ENCODE results near the gene COMT. TPM values are rescaled to one million over a fixed set of nuclear protein-coding genes. Genes with fewer than 3 reads are reported as not detected.

Gene COMT
- total RNA-seq, 4 donors from 2014 or later, result 154 to 255 (median 223) TPM

GRCh38 chr22:20000246-20001081 lies 58.9 kb downstream of the COMT start:
- Histone ChIP-seq H3K27ac (no peak overlapping the region), H3K36me3 (no peaks in the 10 kb centered on the region), H3K27me3 (no peaks in the 10 kb centered on the region), H3K4me1 (peaks cover 10 to 24% of the 10 kb centered on the region in 2 donors), H3K4me3 (no peak overlapping the region), H3K9me3 (no peaks in the 10 kb centered on the region)
- in situ Hi-C loops (cut with MboI; ENCODE audit: low sequenced_read_pairs in 4 of 4), result no loop called here
- ATAC-seq (no peak), DNase-seq (no peak)
- TF ChIP-seq CTCF (IDR thresholded peaks at IDR 0.05 in 4 of 5, conservative IDR thresholded peaks at IDR 0.05 in 1 of 5) (no peak), POLR2A (IDR thresholded peaks at IDR 0.05) (no peak)
- intact Hi-C loops (cut with DNase I; ENCODE audit: low total_unique reads), result no loop called here

- Histone ChIP-seq H3K4me3 (no peak overlapping the region), H3K36me3 (no peaks in the 10 kb centered on the region), H3K27me3 (no peaks in the 10 kb centered on the region), H3K27ac (no peak overlapping the region), H3K9me3 (no peaks in the 10 kb centered on the region), H3K4me1 (peaks cover 10 to 19% of the 10 kb centered on the region in 2 donors)
- no peak for TF ChIP-seq POLR2A (IDR thresholded peaks at IDR 0.05)
- no peak for TF ChIP-seq CTCF (IDR thresholded peaks at IDR 0.05 in 4 of 5, conservative IDR thresholded peaks at IDR 0.05 in 1 of 5)
- in situ Hi-C loops (cut with MboI; ENCODE audit: low sequenced_read_pairs in 4 of 4) (no loop called here), intact Hi-C loops (cut with DNase I; ENCODE audit: low total_unique reads) (no loop called here)
- no peak for DNase-seq
- ATAC-seq, result no peak
These were observed 59.6 kb downstream of the COMT start for GRCh38 chr22:20001082-20001638.

GRCh38 chr22:20002128-20002527 lies 60.6 kb downstream of the COMT start:
- Histone ChIP-seq H3K4me3 (no peak overlapping the region), H3K27ac (no peak overlapping the region), H3K36me3 (no peaks in the 10 kb centered on the region), H3K4me1 (peaks cover 10 to 19% of the 10 kb centered on the region in 2 donors), H3K27me3 (no peaks in the 10 kb centered on the region), H3K9me3 (no peaks in the 10 kb centered on the region)
- ATAC-seq (no peak), DNase-seq (no peak)
- in situ Hi-C loops (cut with MboI; ENCODE audit: low sequenced_read_pairs in 4 of 4), result no loop called here
- TF ChIP-seq CTCF (IDR thresholded peaks at IDR 0.05 in 4 of 5, conservative IDR thresholded peaks at IDR 0.05 in 1 of 5), result no peak
- intact Hi-C loops (cut with DNase I; ENCODE audit: low total_unique reads), result no loop called here

GRCh38 chr22:20002636-20003035 lies 61.1 kb downstream of the COMT start:
- H3K9me3 ChIP-seq, result no peaks in the 10 kb centered on the region
- no peak for ATAC-seq
- TF ChIP-seq CTCF (IDR thresholded peaks at IDR 0.05 in 4 of 5, conservative IDR thresholded peaks at IDR 0.05 in 1 of 5) (no peak), POLR2A (IDR thresholded peaks at IDR 0.05) (no peak)
- H3K4me3 ChIP-seq, result no peak overlapping the region
- intact Hi-C loops (cut with DNase I; ENCODE audit: low total_unique reads), result no loop called here
- peaks cover 10 to 19% of the 10 kb centered on the region in 2 donors for H3K4me1 ChIP-seq
- H3K36me3 ChIP-seq, result no peaks in the 10 kb centered on the region
- DNase-seq, result no peak
- H3K27me3 ChIP-seq, result no peaks in the 10 kb centered on the region
- no peak overlapping the region for H3K27ac ChIP-seq
- in situ Hi-C loops (cut with MboI; ENCODE audit: low sequenced_read_pairs in 4 of 4), result no loop called here
